ENCODE results near the gene DUOXA1.
"Not testable (repeated sequence)": the region's sequence is repeated elsewhere in the genome, so short reads cannot be mapped to it uniquely, and the experiment has no call there.

DUOXA1 gene

DNA sequence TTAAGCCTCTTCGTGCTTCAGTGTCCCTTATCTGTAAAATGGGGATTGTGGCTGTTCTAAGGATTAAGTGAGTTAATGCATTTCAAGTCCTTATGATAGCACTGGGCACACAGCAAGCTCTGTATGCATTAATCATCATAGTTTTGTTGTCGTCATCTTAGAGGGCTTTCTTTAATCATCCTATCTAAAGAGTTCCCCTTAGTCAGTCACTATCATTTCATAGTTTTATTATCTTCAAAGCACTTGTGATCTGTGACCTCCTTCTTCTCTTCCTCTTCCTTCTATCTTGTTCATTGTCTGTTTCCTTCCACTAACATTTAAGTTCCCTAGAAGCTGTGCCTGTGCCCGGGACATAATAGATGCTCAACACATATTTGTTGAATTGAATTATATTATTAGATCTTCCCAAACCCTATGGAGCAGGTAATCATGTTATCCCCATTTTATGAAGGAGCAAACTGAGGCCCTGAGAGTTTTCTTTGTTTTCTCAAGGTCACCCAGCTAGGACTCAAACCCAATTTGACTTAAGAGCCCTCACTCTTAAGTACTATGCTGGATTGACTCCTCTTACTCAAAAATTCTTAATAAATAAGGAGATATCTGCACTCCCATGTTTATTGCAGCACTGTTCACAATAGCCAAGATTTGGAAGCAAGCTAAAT is 39.8 kb downstream of the DUOXA1 start:
- no peak for DNase-seq (ENCODE audit: low spot score)

DNA sequence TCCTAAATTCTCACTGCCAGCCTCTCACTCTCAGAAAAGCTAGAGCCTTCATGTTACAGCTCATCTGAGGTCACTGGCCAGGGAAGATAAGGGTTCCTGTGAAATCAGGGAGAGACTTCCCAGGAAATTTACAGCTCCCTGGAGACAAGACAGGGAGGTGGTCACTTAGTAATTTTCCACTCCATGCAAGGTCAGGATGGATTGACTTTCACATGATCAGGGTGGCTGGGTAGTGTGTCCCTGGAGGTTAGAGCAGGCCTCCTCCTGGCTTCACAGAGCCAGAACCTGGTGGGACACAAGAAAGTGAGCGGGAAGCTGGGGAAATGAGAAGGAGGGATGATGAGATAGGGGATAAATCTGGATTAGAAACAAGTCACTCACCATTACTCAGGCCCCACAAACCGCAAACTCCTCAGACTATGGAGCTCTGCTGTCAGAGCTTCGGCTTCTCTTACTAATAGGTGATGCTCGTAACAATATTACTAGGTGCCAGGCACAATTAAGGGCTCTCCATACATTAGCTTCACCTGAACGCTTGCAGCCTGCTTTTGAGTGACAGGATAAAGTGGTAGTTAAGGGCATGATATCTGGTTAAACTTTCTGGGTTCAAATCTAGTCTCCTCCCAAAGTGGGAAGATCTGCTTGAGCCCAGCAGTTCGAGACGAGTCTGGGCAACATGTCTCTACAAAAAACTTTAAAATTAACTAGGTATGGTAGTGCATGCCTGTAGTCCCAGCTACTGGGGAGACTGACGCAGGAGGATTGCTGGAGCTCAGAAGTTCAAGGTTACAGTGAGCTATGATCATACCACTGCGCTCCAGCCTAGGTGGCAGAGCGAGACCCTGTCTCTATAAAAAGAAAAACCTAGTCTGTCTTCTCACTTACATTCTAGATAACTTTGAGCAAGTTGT is 40.6 kb downstream of the DUOXA1 start:
- no peak for DNase-seq (ENCODE audit: low spot score)

DNA sequence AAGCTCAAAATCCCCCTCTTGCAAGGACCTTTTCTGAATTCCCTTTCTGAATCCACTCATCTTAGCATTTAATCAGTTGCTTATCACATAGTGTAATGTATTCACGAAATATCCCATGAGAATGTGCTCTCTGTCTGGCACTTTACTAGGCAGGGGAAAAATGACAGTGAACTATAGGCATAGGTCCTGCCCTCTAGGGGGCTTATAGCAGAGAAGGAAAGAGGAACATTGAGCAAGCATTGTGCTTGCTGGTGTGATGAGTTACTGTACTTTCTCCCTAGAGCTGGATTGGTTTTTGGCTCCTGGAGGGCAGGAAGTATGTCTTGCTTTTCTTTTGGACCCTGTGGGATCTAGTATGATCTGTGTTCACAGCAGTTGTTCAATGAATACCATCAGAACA is 42.2 kb downstream of the DUOXA1 start:
- DNase-seq (ENCODE audit: low spot score): no peak

DNA sequence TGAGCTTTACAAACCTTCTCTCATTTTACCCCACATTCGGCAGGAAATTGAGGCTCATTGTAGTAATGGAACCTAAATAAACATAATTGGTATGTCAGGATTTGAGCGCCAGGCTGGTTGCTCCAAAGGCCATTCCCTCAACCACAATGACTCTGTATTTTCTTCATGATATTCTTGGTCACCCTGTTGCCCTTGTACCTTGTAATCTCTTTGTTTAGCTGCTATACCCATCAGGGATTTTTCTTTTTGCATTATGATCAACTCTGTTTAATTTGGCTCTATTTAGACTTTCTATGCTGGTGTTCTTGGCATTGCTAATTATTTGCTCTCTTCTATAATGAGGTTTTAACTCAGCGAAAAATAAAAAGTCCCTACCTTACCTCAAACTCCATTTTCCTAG is 45.5 kb downstream of the DUOXA1 start:
- no peak for DNase-seq (ENCODE audit: low spot score)

DNA sequence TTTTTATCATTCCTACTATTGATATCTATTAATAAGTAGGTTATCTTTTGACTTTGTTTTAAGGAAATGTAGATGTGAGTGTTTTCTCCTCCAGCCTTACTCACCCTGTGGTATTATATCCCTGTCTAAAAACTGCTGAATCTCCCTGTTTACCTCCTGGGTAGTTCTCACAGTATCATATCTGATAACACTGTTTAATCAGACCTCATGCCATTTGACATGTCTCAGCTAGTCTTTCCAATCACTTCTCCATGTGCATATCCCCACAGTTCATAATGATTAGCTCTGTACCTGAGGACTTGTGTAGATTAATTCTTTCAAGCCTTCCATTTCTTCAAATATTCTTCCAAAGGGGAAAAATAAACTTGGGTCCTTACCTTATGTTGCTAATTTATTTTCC is 46.5 kb downstream of the DUOXA1 start:
- DNase-seq (ENCODE audit: low spot score): no peak

- not testable (repeated sequence) for DNase-seq (ENCODE audit: low spot score)
Observed at GRCh38 chr15:45082412-45082811, 47.3 kb downstream of the DUOXA1 start.

GRCh38 chr15:45080593-45080992 is 49.1 kb downstream of the DUOXA1 start:
- not testable (repeated sequence) for DNase-seq (ENCODE audit: low spot score)

- not testable (repeated sequence) for DNase-seq (ENCODE audit: low spot score)
Observed at GRCh38 chr15:45079628-45080246, 49.9 kb downstream of the DUOXA1 start.

GRCh38 chr15:45079201-45079600 is 50.5 kb downstream of the DUOXA1 start:
- not testable (repeated sequence) for DNase-seq (ENCODE audit: low spot score)

DNA sequence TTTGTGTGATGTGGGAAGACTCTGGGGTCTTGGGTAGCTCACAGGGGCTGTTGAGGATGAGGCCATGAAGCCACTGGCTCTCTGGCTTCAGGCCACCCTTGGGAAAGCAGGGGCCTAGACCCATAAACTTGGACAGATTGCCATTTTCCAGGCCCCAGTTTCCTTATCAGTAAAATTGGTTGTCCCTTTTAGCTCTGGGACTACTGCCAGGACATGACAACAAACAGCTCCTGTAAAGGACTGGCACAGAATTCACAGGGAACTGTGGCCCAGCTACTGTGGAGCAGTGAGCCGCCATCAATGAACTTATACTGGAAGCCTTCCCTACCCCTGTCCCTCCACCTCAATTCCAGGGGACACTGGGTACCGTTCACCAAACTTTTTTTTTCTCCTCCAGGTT is 52.3 kb downstream of the DUOXA1 start:
- not testable (repeated sequence) for DNase-seq (ENCODE audit: low spot score)

DNA sequence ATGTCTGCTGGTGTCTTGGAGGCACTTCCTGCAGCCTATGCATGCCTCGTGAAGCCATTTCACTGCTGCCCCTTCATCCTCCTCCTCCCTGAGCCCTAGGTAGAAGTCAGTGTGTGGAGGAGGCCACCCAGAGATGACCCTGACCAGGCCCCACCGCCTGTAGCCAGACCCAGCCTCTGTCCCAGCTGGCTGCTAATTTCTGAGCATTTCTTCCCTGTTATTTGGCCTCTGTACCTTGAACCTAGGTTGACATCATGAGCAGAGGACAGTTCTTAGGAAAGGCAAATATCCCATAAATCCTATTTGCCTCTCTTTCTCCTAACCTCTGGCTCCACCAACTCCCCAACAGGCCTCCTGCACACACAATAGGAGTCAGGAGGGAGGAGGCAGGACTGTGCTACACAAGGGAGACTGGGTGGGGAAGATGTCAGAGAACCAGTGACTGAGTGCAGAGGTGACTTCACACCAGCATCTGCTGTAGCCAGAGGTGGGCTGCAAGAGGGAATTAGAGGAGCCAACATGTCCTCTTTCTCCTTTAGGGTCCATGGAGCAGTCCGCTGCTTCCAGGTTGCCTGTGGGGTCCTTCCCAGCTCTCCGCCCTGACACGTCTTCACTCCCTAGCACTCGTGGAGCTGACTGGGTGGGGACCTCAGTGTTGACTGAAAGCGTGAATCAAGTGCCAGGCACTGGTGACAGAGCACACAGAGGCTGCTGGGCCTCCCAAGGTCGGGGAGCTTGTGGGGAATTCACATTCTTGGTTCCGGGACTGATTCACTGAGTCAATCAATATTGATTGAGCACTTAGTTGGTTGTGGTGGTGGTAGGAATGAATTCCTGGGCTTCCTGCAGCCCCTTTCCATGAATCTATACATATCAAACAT is 54.0 kb downstream of the DUOXA1 start:
- not testable (repeated sequence) for DNase-seq (ENCODE audit: low spot score)

- DNase-seq (ENCODE audit: low spot score): not testable (repeated sequence)
Observed at GRCh38 chr15:45073602-45074001, 56.1 kb downstream of the DUOXA1 start.

GRCh38 chr15:45069942-45070360 is 59.7 kb downstream of the DUOXA1 start:
- not testable (repeated sequence) for DNase-seq (ENCODE audit: low spot score)

Measured in left forelimb (tissue), 1 donor.